ENCODE results near the gene NR3C2.

- TF ChIP-seq, protein P1, sequence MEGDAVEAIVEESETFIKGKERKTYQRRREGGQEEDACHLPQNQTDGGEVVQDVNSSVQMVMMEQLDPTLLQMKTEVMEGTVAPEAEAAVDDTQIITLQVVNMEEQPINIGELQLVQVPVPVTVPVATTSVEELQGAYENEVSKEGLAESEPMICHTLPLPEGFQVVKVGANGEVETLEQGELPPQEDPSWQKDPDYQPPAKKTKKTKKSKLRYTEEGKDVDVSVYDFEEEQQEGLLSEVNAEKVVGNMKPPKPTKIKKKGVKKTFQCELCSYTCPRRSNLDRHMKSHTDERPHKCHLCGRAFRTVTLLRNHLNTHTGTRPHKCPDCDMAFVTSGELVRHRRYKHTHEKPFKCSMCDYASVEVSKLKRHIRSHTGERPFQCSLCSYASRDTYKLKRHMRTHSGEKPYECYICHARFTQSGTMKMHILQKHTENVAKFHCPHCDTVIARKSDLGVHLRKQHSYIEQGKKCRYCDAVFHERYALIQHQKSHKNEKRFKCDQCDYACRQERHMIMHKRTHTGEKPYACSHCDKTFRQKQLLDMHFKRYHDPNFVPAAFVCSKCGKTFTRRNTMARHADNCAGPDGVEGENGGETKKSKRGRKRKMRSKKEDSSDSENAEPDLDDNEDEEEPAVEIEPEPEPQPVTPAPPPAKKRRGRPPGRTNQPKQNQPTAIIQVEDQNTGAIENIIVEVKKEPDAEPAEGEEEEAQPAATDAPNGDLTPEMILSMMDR (IDR thresholded peaks at IDR 0.05): no peak
- TF ChIP-seq TEAD4 (IDR thresholded peaks at IDR 0.05; ENCODE audit: borderline replicate concordance, insufficient read depth): no peak
Observed at GRCh38 chr4:148429206-148429605, 13.0 kb downstream of the NR3C2 start.

Measured in SK-N-SH (cell line).